Suppressor macrophage treated with lipopolysaccharide for 4 hours (primary cell): ENCODE results near the gene GPR6.

Experiments
- DNase-seq: peaks from one replicate; pipeline ENCODE4 v3.0.0-alpha.2; 2020

The GPR6 gene

GRCh38 chr6:110002676-110003075 lies 24.6 kb downstream of the GPR6 start:
- DNase-seq = no peak

DNA sequence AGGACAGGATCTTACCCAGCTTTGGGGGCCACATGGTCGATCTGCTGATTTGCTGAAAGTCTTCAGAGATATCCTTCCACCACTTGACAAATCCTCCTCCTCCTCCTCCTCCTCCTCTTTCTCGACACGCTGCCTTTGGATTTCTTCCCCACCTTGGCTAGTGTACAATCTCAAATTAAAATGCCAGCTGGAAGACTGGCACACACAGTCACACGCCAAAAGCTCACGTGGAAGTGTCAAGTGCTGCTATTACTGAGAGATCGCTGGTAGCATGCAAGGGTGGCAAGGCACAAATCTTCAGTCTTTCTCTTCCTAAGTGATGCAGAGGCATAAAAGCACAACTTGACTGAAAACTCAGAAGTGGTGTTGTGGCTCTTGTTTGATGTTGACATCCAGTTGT lies 35.3 kb downstream of the GPR6 start:
- DNase-seq = no peak

GRCh38 chr6:110015206-110015605 lies 37.1 kb downstream of the GPR6 start:
- DNase-seq = no peak

- no peak for DNase-seq
These were observed 39.2 kb downstream of the GPR6 start for GRCh38 chr6:110017306-110017705.

- no peak for DNase-seq
These were observed 39.8 kb downstream of the GPR6 start for GRCh38 chr6:110017946-110018345.

DNA sequence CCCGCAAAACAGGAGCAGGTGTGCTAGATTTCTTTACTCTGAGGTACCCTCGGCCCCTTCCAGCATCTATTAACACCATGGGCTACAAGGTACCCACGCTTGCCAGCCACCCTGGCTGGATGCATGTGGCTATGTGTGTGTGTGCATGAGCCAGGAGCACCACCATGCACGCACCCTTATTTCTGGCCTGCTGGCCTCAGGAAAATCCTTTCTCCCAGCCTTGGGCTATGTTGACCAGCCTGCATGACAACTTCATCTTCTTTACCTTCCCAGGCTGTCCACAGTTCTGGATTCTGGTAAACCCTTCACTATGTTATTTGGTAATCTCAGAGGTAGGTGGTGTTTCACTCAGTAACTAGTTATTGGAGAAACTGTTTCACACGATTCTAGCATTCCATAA lies 40.4 kb downstream of the GPR6 start:
- no peak for DNase-seq

- peak; percentile 10 for DNase-seq
These were observed 42.8 kb downstream of the GPR6 start for GRCh38 chr6:110020888-110021287.

GRCh38 chr6:110029144-110029543 lies 51.0 kb downstream of the GPR6 start:
- no peak for DNase-seq
